IPS DF 4.7 (cell line): ENCODE measurements around the gene DSCAM.

Experiments
- DNase-seq: peaks from one replicate; pipeline ENCODE4 v3.0.0-alpha.2; 2013; ENCODE audit warnings: low spot score; ENCODE audit errors: extremely low read depth

DSCAM gene

GRCh38 chr21:40254540-40255465, 592.2 kb downstream of the DSCAM start:
- DNase-seq, result no peak

- no peak for DNase-seq
Observed at GRCh38 chr21:40253112-40253511, 593.8 kb downstream of the DSCAM start.

- DNase-seq, result no peak
Observed at GRCh38 chr21:40250514-40251294, 596.3 kb downstream of the DSCAM start.

- no peak for DNase-seq
Observed at GRCh38 chr21:40244981-40245380, 602.0 kb downstream of the DSCAM start.

GRCh38 chr21:40243685-40244084, 603.3 kb downstream of the DSCAM start:
- DNase-seq, result no peak

GRCh38 chr21:40242586-40243265, 604.2 kb downstream of the DSCAM start:
- DNase-seq, result no peak

- DNase-seq, result no peak
Observed at GRCh38 chr21:40235528-40235927, 611.4 kb downstream of the DSCAM start.

GRCh38 chr21:40231979-40232378, 615.0 kb downstream of the DSCAM start:
- DNase-seq, result no peak

- no peak for DNase-seq
Observed at GRCh38 chr21:40227096-40227495, 619.9 kb downstream of the DSCAM start.

- no peak for DNase-seq
Observed at GRCh38 chr21:40215941-40216340, 631.0 kb downstream of the DSCAM start.

- no peak for DNase-seq
Observed at GRCh38 chr21:40210251-40210650, 636.7 kb downstream of the DSCAM start.

- DNase-seq, result no peak
Observed at GRCh38 chr21:40208948-40209345, 638.0 kb downstream of the DSCAM start.

- no peak for DNase-seq
Observed at GRCh38 chr21:40208206-40208947, 638.6 kb downstream of the DSCAM start.

- DNase-seq, result no peak
Observed at GRCh38 chr21:40200946-40201345, 646.0 kb downstream of the DSCAM start.

GRCh38 chr21:40200126-40200525, 646.8 kb downstream of the DSCAM start:
- no peak for DNase-seq

- no peak for DNase-seq
Observed at GRCh38 chr21:40194185-40194980, 652.6 kb downstream of the DSCAM start.

- DNase-seq, result no peak
Observed at GRCh38 chr21:40191616-40192015, 655.3 kb downstream of the DSCAM start.

- no peak for DNase-seq
Observed at GRCh38 chr21:40191196-40191595, 655.8 kb downstream of the DSCAM start.

- DNase-seq, result no peak
Observed at GRCh38 chr21:40187946-40188654, 658.9 kb downstream of the DSCAM start.

- no peak for DNase-seq
Observed at GRCh38 chr21:40187244-40187643, 659.7 kb downstream of the DSCAM start.
